ENCODE data around the gene GARIN5B. TPM values are rescaled to one million over a fixed set of nuclear protein-coding genes. Genes with fewer than 3 reads are reported as not detected.
A peak's percentile ranks its signal among the peaks of the same experiment; 100 is the strongest.

The GARIN5B gene
- polyA plus RNA-seq, 2 of the 4 experiments (the other 2 are of a cell fraction), result 0.05 TPM; not detected in 1

- Histone ChIP-seq H3K27ac (no peak overlapping the region), H3K4me3 (no peak overlapping the region), H3K9me3 (no peaks in the 10 kb centered on the region), H3K4me1 (peaks cover 12% of the 10 kb centered on the region), H3K4me2 (no peak overlapping the region)
- no peak for ATAC-seq
- FAIRE-seq, result no peak
- 80% methylated on average over 6 of the region's 6 CpGs for WGBS (ENCODE audit: missing lambda C conversion rate)
- no peak for TF ChIP-seq ESRRA (IDR thresholded peaks at IDR 0.05; ENCODE audit: borderline replicate concordance, low read length)
- no peak for TF ChIP-seq EHF (CRISPR knock-in tag; IDR thresholded peaks at IDR 0.05)
- no peak for TF ChIP-seq HOXB5 (CRISPR knock-in tag; IDR thresholded peaks at IDR 0.05)
- no peak for TF ChIP-seq SMC3 (IDR thresholded peaks at IDR 0.05)
- TF ChIP-seq CBX8 (IDR thresholded peaks at IDR 0.05), result no peak
- TF ChIP-seq PBX3 (IDR thresholded peaks at IDR 0.05), result no peak
- no peak for TF ChIP-seq ATOH8 (CRISPR knock-in tag; IDR thresholded peaks at IDR 0.05; ENCODE audit: low read depth)
- DNase-seq (ENCODE audit: low read depth in 1 of 2, low spot score in 1 of 2), result no peak
- ChIA-PET POLR2A (interaction anchor here (2.0 kb wide), 1 partner anchor 13 kb away, joined by 10 read pairs; the partner anchor contains the start of gene KMT5C), CTCF (interaction anchor here (0.5 to 3.2 kb wide), 8 partner anchors 8 to 282 kb away, joined by 3 to 18 read pairs (median 6); partner anchors contain the start of genes TMEM150B and TMEM238)
Observed at GRCh38 chr19:55352040-55352439, 11.0 kb downstream of the GARIN5B start.

- no peaks in the 10 kb centered on the region for H3K9me3 ChIP-seq
- 80% methylated on average over 11 of the region's 11 CpGs for WGBS (ENCODE audit: missing lambda C conversion rate)
- ATAC-seq, result no peak
- TF ChIP-seq JUN (IDR thresholded peaks at IDR 0.05) (no peak), ZSCAN20 (CRISPR knock-in tag; IDR thresholded peaks at IDR 0.05) (no peak), HOXB13 (CRISPR knock-in tag; IDR thresholded peaks at IDR 0.05; ENCODE audit: low read depth) (no peak), MYC (IDR thresholded peaks at IDR 0.05; ENCODE audit: borderline replicate concordance, low read length) (no peak), ZC3H11A (IDR thresholded peaks at IDR 0.05) (no peak), USF2 (IDR thresholded peaks at IDR 0.05) (no peak), E2F6 (IDR thresholded peaks at IDR 0.05; ENCODE audit: borderline replicate concordance, low read depth) (no peak), HOXA7 (CRISPR knock-in tag; IDR thresholded peaks at IDR 0.05) (no peak), RCOR1 (IDR thresholded peaks at IDR 0.05; ENCODE audit: low read depth, low read length) (no peak), CBX8 (IDR thresholded peaks at IDR 0.05) (no peak)
- H3K4me3 ChIP-seq, result no peak overlapping the region
- FAIRE-seq, result no peak
- ChIA-PET CTCF (interaction anchor here (0.6 to 3.2 kb wide), 14 partner anchors 9 to 210 kb away, joined by 3 to 18 read pairs (median 5); partner anchors contain the start of genes KMT5C and TMEM238), POLR2A (interaction anchor here (0.9 to 2.0 kb wide), 2 partner anchors 11 to 71 kb away, joined by 3 to 11 read pairs; partner anchors contain the start of genes HSPBP1 and KMT5C)
- H3K4me2 ChIP-seq, result no peak overlapping the region
- H3K4me1 ChIP-seq, result peaks cover 16% of the 10 kb centered on the region
- DNase-seq (ENCODE audit: low read depth in 1 of 2, low spot score in 1 of 2), result no peak
- no peak overlapping the region for H3K27ac ChIP-seq
Observed at GRCh38 chr19:55350620-55351315, 12.3 kb downstream of the GARIN5B start.

GRCh38 chr19:55348317-55349034 lies 14.6 kb downstream of the GARIN5B start:
- peak; percentile 15; the same call in 1 of the 2 replicates for TF ChIP-seq PBX3 (IDR thresholded peaks at IDR 0.05)
- no peak for TF ChIP-seq CBX8 (IDR thresholded peaks at IDR 0.05)
- ChIA-PET CTCF (interaction anchor here (0.9 to 3.4 kb wide), 9 partner anchors 9 to 156 kb away, joined by 3 to 27 read pairs (median 4); partner anchors contain the start of genes KMT5C and TMEM238), POLR2A (interaction anchor here (0.8 to 1.5 kb wide), 3 partner anchors 9 to 59 kb away, joined by 3 to 6 read pairs (median 5); partner anchors contain the start of genes KMT5C and UBE2S)
- peaks cover 23% of the 10 kb centered on the region for H3K4me1 ChIP-seq
- no peak overlapping the region for H3K4me3 ChIP-seq
- no peak overlapping the region for H3K27ac ChIP-seq
- ATAC-seq (no peak), FAIRE-seq (no peak), DNase-seq (ENCODE audit: low read depth in 1 of 2, low spot score in 1 of 2) (no peak)
- H3K4me2 ChIP-seq, result no peak overlapping the region
- 82% methylated on average over 22 of the region's 22 CpGs for WGBS (ENCODE audit: missing lambda C conversion rate)
- H3K9me3 ChIP-seq, result no peaks in the 10 kb centered on the region

Measured in A549 (cell line).